Measurements from ENCODE around the gene PCDHA5.
"Not testable (repeated sequence)": the region's sequence is repeated elsewhere in the genome, so short reads cannot be mapped to it uniquely, and the experiment has no call there.

- TF ChIP-seq CTCF (conservative IDR thresholded peaks at IDR 0.05); ZFX (IDR thresholded peaks at IDR 0.05): not testable (repeated sequence)
These were observed 33.4 kb upstream of the PCDHA5 start for GRCh38 chr5:140787849-140788504.
